HepG2 (cell line): ENCODE measurements around the gene FMNL2. TPM values are rescaled to one million over a fixed set of nuclear protein-coding genes. Genes with fewer than 3 reads are reported as not detected.

ENCODE experiments used
- ATAC-seq: fragments of 200-7000 bp; cut with Tn5 transposase; 3 replicates; pipeline ENCODE4 v1.9.1; 2020; ENCODE audit warnings: mild to moderate bottlenecking, moderate library complexity
- BruUV-seq: library from RNA; stranded (reverse); fragments of 400-500 nt; replicated peaks from 2 replicates; lab custom pipeline; 2021; lab: Mats Ljungman, UMichigan
- CTCF ChIA-PET: fragments of 300-600 bp; formaldehyde crosslinking; extraction: SDS; loops from one replicate; lab custom pipeline; 2021; ENCODE audit warnings: low total read pairs, inconsistent platforms, low intra/inter-chr PET ratio; lab: Yijun Ruan, JAX
- POLR2A ChIA-PET: fragments of 350-600 bp; sonication (Branson Sonifier 250); formaldehyde crosslinking; loops from one replicate; lab custom pipeline; 2020; ENCODE audit warnings: antibody characterized with exemption, inconsistent platforms; lab: Yijun Ruan, JAX
- DNase-seq: peaks from one replicate; pipeline ENCODE4 v3.0.0-alpha.2; 2015; ENCODE audit warnings: low spot score
- FAIRE-seq: peaks from 3 replicates; lab custom pipeline; 2011; peaks lifted over from hg19 to GRCh38; lab: Jason Lieb, UNC
- H2AFZ ChIP-seq: one replicate; pipeline ENCODE4 v1.6.1; 2011; ENCODE audit warnings: low read length, inconsistent platforms
- H3K27ac ChIP-seq: fragments of 300-600 bp; 3 replicates; pipeline ENCODE4 v1.8.0; 2011; ENCODE audit warnings: mixed run types, mild to moderate bottlenecking, mixed read lengths, low read length, inconsistent platforms; ENCODE audit not compliant: insufficient read depth; ENCODE audit errors: extremely low read length
- H3K27me3 ChIP-seq, 2 experiments: fragments of 200-600 bp in 1 of 2; 2 replicates in 1 of 2; 3 replicates in 1 of 2; pipeline versions ENCODE4 v1.6.0 to v1.8.0; 2011; ENCODE audit warnings: low read length in 2 of 2, mild to moderate bottlenecking in 2 of 2, moderate library complexity in 2 of 2, inconsistent platforms in 1 of 2; ENCODE audit not compliant: insufficient read depth in 2 of 2, control insufficient read depth in 1 of 2
- H3K36me3 ChIP-seq, 2 experiments: fragments of 200-600 bp in 1 of 2; replicated peaks in 1 of 2; 2 replicates in 1 of 2; 3 replicates in 1 of 2; pipeline versions ENCODE4 v1.5.1 to v1.8.0; 2011; ENCODE audit warnings: low read length in 2 of 2, inconsistent platforms in 1 of 2; ENCODE audit not compliant: insufficient read depth in 2 of 2, control insufficient read depth in 1 of 2
- H3K4me1 ChIP-seq: 2 replicates; pipeline ENCODE4 v1.5.1; 2012; ENCODE audit warnings: low read length, inconsistent platforms; ENCODE audit not compliant: insufficient read depth
- H3K4me2 ChIP-seq: 2 replicates; pipeline ENCODE4 v1.6.0; 2011; ENCODE audit warnings: low read depth, low read length, inconsistent platforms
- H3K4me3 ChIP-seq, 3 experiments: fragments of 200-600 bp in 1 of 3; sonication (generic), shearing (Covaris generic) in 1 of 3; replicated peaks in 1 of 3; 2 replicates each; pipeline ENCODE4 v1.5.1; 2011 to 2016; ENCODE audit warnings: low read length in 3 of 3, inconsistent platforms in 2 of 3, low read depth in 2 of 3, mild to moderate bottlenecking in 2 of 3, control low read depth in 1 of 3, mixed read lengths in 1 of 3; ENCODE audit not compliant: insufficient read depth in 1 of 3
- H3K79me2 ChIP-seq: one replicate; pipeline ENCODE4 v1.6.1; 2011; ENCODE audit warnings: low read length, inconsistent platforms; ENCODE audit not compliant: insufficient read depth
- H3K9ac ChIP-seq: 2 replicates; pipeline ENCODE4 v1.6.0; 2011; ENCODE audit warnings: mild to moderate bottlenecking, low read depth, low read length, inconsistent platforms; ENCODE audit not compliant: insufficient read depth
- H3K9me3 ChIP-seq: 2 replicates; pipeline ENCODE4 v1.5.1; 2012; ENCODE audit warnings: mild to moderate bottlenecking, low read length
- H4K20me1 ChIP-seq: 2 replicates; pipeline ENCODE4 v1.6.0; 2011; ENCODE audit warnings: inconsistent platforms, mild to moderate bottlenecking, low read length, moderate library complexity; ENCODE audit not compliant: insufficient read depth
- DNMT3B ChIP-seq: conservative IDR thresholded peaks from 2 replicates; pipeline ENCODE4 v1.6.1; 2016; ENCODE audit warnings: missing biosample characterization, control low read depth
- EED ChIP-seq: sonication (generic); formaldehyde crosslinking; IDR thresholded peaks from 2 replicates; pipeline ENCODE4 v1.5.0; 2020; ENCODE audit warnings: mild to moderate bottlenecking, missing genetic modification reagents
- MBD4 ChIP-seq: IDR thresholded peaks from 2 replicates; pipeline ENCODE4 v1.6.1; 2012; ENCODE audit warnings: low read length, inconsistent platforms, borderline replicate concordance
- PLSCR1 ChIP-seq: sonication (generic); formaldehyde crosslinking; IDR thresholded peaks from 2 replicates; pipeline ENCODE4 v1.5.0; 2020; ENCODE audit warnings: missing genetic modification reagents, mild to moderate bottlenecking, borderline replicate concordance
- REL ChIP-seq: sonication (generic); formaldehyde crosslinking; conservative IDR thresholded peaks from 2 replicates; pipeline ENCODE4 v1.8.0; 2022; ENCODE audit warnings: mild to moderate bottlenecking, missing genetic modification reagents, moderate library complexity
- RERE ChIP-seq: IDR thresholded peaks from 2 replicates; pipeline ENCODE4 v1.6.1; 2016; ENCODE audit warnings: low read depth, missing genetic modification reagents, missing compliant biosample characterization
- RFX5 ChIP-seq: IDR thresholded peaks from 2 replicates; pipeline ENCODE4 v1.6.1; 2011; ENCODE audit warnings: low read depth, low read length, improper control_type of control experiment
- SMC3 ChIP-seq: IDR thresholded peaks from 2 replicates; pipeline ENCODE4 v1.6.1; 2011; ENCODE audit warnings: low read length, improper control_type of control experiment
- SNRNP70 ChIP-seq: fragments of 200-400 bp; formaldehyde crosslinking; IDR thresholded peaks from 2 replicates; pipeline ENCODE4 v1.6.1; 2017; ENCODE audit warnings: mild to moderate bottlenecking, low read depth, low read length, moderate library complexity
- TFAP4 ChIP-seq: sonication (generic); IDR thresholded peaks from 2 replicates; pipeline ENCODE4 v1.6.1; 2016; ENCODE audit warnings: low read depth, borderline replicate concordance
- ZBTB33 ChIP-seq: sonication (generic); formaldehyde crosslinking; IDR thresholded peaks from 2 replicates; pipeline ENCODE4 v1.4.0; 2020; ENCODE audit warnings: missing genetic modification reagents
- ZNF296 ChIP-seq: sonication (generic); formaldehyde crosslinking; conservative IDR thresholded peaks from 2 replicates; pipeline ENCODE4 v1.5.0; 2020; ENCODE audit warnings: mild to moderate bottlenecking, missing genetic modification reagents
- ZNF337 ChIP-seq: sonication (generic); formaldehyde crosslinking; IDR thresholded peaks from 2 replicates; pipeline ENCODE4 v1.5.1; 2020; ENCODE audit warnings: missing genetic modification reagents, low read depth, mild to moderate bottlenecking, borderline replicate concordance
- ZNF724P ChIP-seq: sonication (generic); formaldehyde crosslinking; IDR thresholded peaks from 2 replicates; pipeline ENCODE4 v1.8.0; 2022; ENCODE audit warnings: missing genetic modification reagents, borderline replicate concordance
- WGBS: methylation state at CpG from one replicate; pipeline ENCODE4 v1.1.6; 2017; ENCODE audit warnings: low lambda C conversion rate; 5-methylcytosine and 5-hydroxymethylcytosine counted together
- in situ Hi-C: cut with HindIII; loops from 2 replicates; pipeline ENCODE4 v1.10.0; 2017; ENCODE audit warnings: low pct_unique_long_range_greater_than_20kb; ENCODE audit not compliant: extremely low pct_ligation_motif_present
- intact Hi-C: fragments of 100-400 bp; cut with micrococcal nuclease; formaldehyde crosslinking; loops from one replicate; pipeline ENCODE4 v1.10.0; 2022; ENCODE audit not compliant: unreplicated experiment
- polyA plus RNA-seq, 8 experiments: library from polyadenylated mRNA; depleted of rRNA in 3 of 8; stranded (reverse) in 7 of 8; unstranded in 1 of 8; fragments of >200 nt; fragmentation: Illumina TruSeq in 4 of 8; extraction: Trizol in 4 of 8; gene quantifications; 2 replicates each; pipeline versions ENCODE4 v1.2.1 to v1.2.3, GENCODE V29; 2011 to 2016; ENCODE audit warnings: low read depth in 4 of 8, missing spikeins in 1 of 8, mixed read lengths in 1 of 8; ENCODE audit not compliant: insufficient read depth in 1 of 8
- total RNA-seq, 5 experiments: library from RNA; depleted of rRNA; stranded (reverse); fragments of >200 nt; fragmentation: Illumina TruSeq; extraction: Trizol; gene quantifications; 2 replicates each; pipeline ENCODE4 v1.2.3, GENCODE V29; 2016; ENCODE audit warnings: low read depth in 1 of 5

FMNL2 gene
- total and polyA plus RNA-seq, 2 of the 13 experiments (the other 11 are each of a cell fraction or from before 2014, with no cell fraction given) = 66.5 to 67.7 TPM

- intact Hi-C loops = no loop called here
- Histone ChIP-seq H3K4me3 (no peak overlapping the region), H3K36me3 (no peaks in the 10 kb centered on the region; a peak in 1 of 5 replicates), H3K4me2 (no peak overlapping the region), H3K27me3 (no peaks in the 10 kb centered on the region), H2AFZ (no peak overlapping the region), H4K20me1 (peaks cover 15% of the 10 kb centered on the region; the same call in 1 of the 2 replicates), H3K9me3 (no peaks in the 10 kb centered on the region), H3K4me1 (peaks cover 46% of the 10 kb centered on the region), H3K79me2 (peaks cover 93% of the 10 kb centered on the region), H3K9ac (no peak overlapping the region), H3K27ac (no peak overlapping the region)
- ChIA-PET CTCF (no interaction called here), POLR2A (no interaction called here)
- DNase-seq (no peak), FAIRE-seq (no peak), ATAC-seq (no peak)
- BruUV-seq = no TSS peak
- in situ Hi-C loops = no loop called here
- 93% methylated on average over 6 of the region's 6 CpGs for whole genome bisulfite sequencing
- TF ChIP-seq TFAP4 (no peak), MBD4 (no peak), ZBTB33 (CRISPR knock-in tag) (no peak), SMC3 (no peak), REL (CRISPR knock-in tag) (no peak), SNRNP70 (no peak), EED (CRISPR knock-in tag) (no peak), RERE (CRISPR knock-in tag) (no peak), PLSCR1 (no peak), ZNF724P (CRISPR knock-in tag) (no peak), RFX5 (no peak), ZNF337 (CRISPR knock-in tag) (no peak), ZNF296 (CRISPR knock-in tag) (no peak), DNMT3B (CRISPR knock-in tag) (no peak)
These were observed 172.9 kb downstream of the FMNL2 start for GRCh38 chr2:152507907-152508306.
